ENCODE data around the gene GABARAP. TPM values are rescaled to one million over a fixed set of nuclear protein-coding genes. Genes with fewer than 3 reads are reported as not detected.

GABARAP gene
- total and polyA plus RNA-seq, 2 of the 8 experiments (the other 6 are each of a cell fraction or from before 2014, with no cell fraction given), result 252 to 581 TPM

DNA sequence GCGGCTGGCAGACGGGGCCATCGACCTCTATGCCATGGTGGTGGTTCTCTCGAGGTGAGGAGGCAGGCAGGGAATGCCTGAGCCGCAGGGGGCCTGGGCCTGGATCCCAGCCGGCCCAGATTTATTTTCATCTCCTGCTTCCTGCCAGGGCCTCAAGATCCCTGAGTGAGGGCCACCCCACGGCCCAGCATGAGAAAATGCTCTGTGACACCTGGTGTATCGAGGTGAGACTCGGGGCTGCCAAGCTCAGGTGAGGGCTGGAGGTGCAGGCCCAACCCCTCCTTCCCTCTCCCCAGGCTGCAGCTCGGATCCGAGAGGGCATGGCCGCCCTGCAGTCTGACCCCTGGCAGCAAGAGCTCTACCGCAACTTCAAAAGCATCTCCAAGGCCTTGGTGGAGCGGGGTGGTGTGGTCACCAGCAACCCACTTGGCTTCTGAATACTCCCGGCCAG is 17.6 kb downstream of the GABARAP start:
- H3K9me3 ChIP-seq (ENCODE audit: insufficient read depth in 2 of 2, low read depth in 1 of 2, low read length in 1 of 2), result no peaks in the 10 kb centered on the region
- no peak overlapping the region for H2BK15ac ChIP-seq (ENCODE audit: low read length)
- no peak overlapping the region for H3K18ac ChIP-seq (ENCODE audit: extremely low read depth, low read length)
- no peak overlapping the region for H2BK12ac ChIP-seq (ENCODE audit: low read depth, low read length)
- H3K4me2 ChIP-seq (ENCODE audit: insufficient read depth in 1 of 2, low read depth in 2 of 2, low read length in 2 of 2), result no peak overlapping the region
- H3K36me3 ChIP-seq (ENCODE audit: control insufficient read depth in 2 of 4, insufficient read depth in 4 of 4, low read length in 3 of 4), result peaks cover 26 to 73% (median 60%) of the 10 kb centered on the region in 4 experiments
- H2BK120ac ChIP-seq (replicated peaks; ENCODE audit: low read depth, low read length), result no peak overlapping the region
- peaks cover 16 to 42% of the 10 kb centered on the region in 2 experiments for H4K20me1 ChIP-seq (replicated peaks in 1 of 2; ENCODE audit: control insufficient read depth in 1 of 2, insufficient read depth in 2 of 2, low read length in 2 of 2)
- H2BK20ac ChIP-seq (ENCODE audit: low read length), result no peak overlapping the region
- no peaks in the 10 kb centered on the region for H3K27me3 ChIP-seq (replicated peaks in 1 of 4; ENCODE audit: control insufficient read depth in 3 of 4, extremely low read depth in 1 of 4, insufficient read depth in 3 of 4, low read length in 3 of 4)
- no peak overlapping the region for H3K23ac ChIP-seq (ENCODE audit: insufficient read length)
- no peak for DNase-seq (ENCODE audit: low read depth in 1 of 2, low spot score in 2 of 2)
- no peak overlapping the region for H3K4ac ChIP-seq (replicated peaks; ENCODE audit: insufficient read length, low read depth, low read length)
- H3K56ac ChIP-seq (replicated peaks; ENCODE audit: insufficient read length, low read depth, low read length), result no peak overlapping the region
- no peak overlapping the region for H3K14ac ChIP-seq (ENCODE audit: insufficient read length)
- POLR2A ChIA-PET (ENCODE audit: partially characterized antibody), result interaction anchor here (0.7 to 10.7 kb wide), 10 partner anchors 11 to 351 kb away, joined by 3 to 386 read pairs (median 6); partner anchors contain the start of genes CLDN7, CTDNEP1, DVL2 and ELP5
- no peaks in the 10 kb centered on the region; the same call in 1 of the 2 replicates for H3K79me1 ChIP-seq (ENCODE audit: low read depth, low read length)
- no peaks in the 10 kb centered on the region for H3K79me2 ChIP-seq (ENCODE audit: control insufficient read depth in 1 of 2, insufficient read depth in 2 of 2, low read length in 2 of 2)
- CTCF ChIA-PET (ENCODE audit: partially characterized antibody), result interaction anchor here (0.8 to 1.1 kb wide), 3 partner anchors 11 to 24 kb away, joined by 3 to 4 read pairs (median 3); no protein-coding TSS in a partner anchor
- H3K4me1 ChIP-seq (replicated peaks in 1 of 4; ENCODE audit: control insufficient read depth in 3 of 4, insufficient read depth in 4 of 4, low read length in 3 of 4), result peaks cover 0 to 10% (median 3%) of the 10 kb centered on the region in 4 experiments; a peak in 3 of 7 replicates
- H3K9ac ChIP-seq (replicated peaks in 1 of 4; ENCODE audit: extremely low read depth in 1 of 4, low read depth in 3 of 4, low read length in 3 of 4), result no peak overlapping the region
- TF ChIP-seq POLR2AphosphoS5 (IDR thresholded peaks at IDR 0.05; ENCODE audit: low read depth, low read length) (peak; percentile 34; the same call in 1 of the 2 replicates), PHF8 (conservative IDR thresholded peaks at IDR 0.05; ENCODE audit: low read depth, low read length) (no peak)
- no peak overlapping the region for H3K4me3 ChIP-seq (ENCODE audit: extremely low read depth in 1 of 4, insufficient read depth in 2 of 4, low read depth in 3 of 4, low read length in 4 of 4)
- no peak for FAIRE-seq
- peaks cover 5% of the 10 kb centered on the region; the same call in 1 of the 2 replicates for H3K23me2 ChIP-seq (ENCODE audit: low read depth, low read length)
- no peak overlapping the region for H3K27ac ChIP-seq (ENCODE audit: low read depth, low read length)
- H2BK5ac ChIP-seq (ENCODE audit: low read depth, low read length), result no peak overlapping the region
- H2AFZ ChIP-seq (ENCODE audit: low read length), result no peak overlapping the region
- H4K5ac ChIP-seq (ENCODE audit: insufficient read length, low read depth, low read length), result no peak overlapping the region
- WGBS, 2 experiments (ENCODE audit: extremely low coverage in 1 of 2, insufficient coverage in 1 of 2, insufficient read length in 1 of 2, insufficient replicate concordance in 2 of 2, low coverage in 1 of 2, low lambda C conversion rate in 2 of 2, missing lambda C conversion rate in 1 of 2), result 85% methylated on average over 11 of the region's 15 CpGs; no CpG with 5 or more reads in 1 of the 2 experiments
- no peak overlapping the region for H4K91ac ChIP-seq (replicated peaks; ENCODE audit: insufficient read length, low read length)
- no peak overlapping the region for H2AK5ac ChIP-seq (ENCODE audit: low read depth, low read length)
- H4K8ac ChIP-seq (ENCODE audit: extremely low read depth, insufficient read depth, low read length), result peak overlapping the region; percentile 15; the same call in 1 of the 2 replicates
